Ammon's horn (tissue), 1 donor: ENCODE results near the gene ARPC5.

Experiments
- DNase-seq: peaks from one replicate; pipeline ENCODE4 v3.0.0-alpha.2; 2016; ENCODE audit warnings: low spot score

Gene ARPC5

DNA sequence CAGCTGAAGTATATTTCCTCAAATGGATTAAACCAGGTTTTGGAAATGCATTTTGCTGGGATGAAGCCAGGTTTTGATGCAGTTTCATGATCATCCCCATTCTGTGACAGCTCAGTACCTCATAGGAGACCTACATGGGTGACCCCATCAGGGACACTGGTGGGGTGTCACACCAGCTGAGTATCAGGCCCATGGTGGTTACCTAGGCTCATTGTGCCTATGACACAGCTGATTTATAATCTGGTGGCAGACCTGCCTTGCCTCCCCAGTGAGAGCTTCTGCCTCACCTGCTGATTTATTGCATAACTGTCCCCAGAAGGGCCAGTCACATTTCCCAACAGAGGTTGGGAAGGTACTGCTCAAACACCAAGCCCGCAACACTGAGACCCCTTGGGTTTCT is 49.1 kb downstream of the ARPC5 start:
- DNase-seq: no peak

DNA sequence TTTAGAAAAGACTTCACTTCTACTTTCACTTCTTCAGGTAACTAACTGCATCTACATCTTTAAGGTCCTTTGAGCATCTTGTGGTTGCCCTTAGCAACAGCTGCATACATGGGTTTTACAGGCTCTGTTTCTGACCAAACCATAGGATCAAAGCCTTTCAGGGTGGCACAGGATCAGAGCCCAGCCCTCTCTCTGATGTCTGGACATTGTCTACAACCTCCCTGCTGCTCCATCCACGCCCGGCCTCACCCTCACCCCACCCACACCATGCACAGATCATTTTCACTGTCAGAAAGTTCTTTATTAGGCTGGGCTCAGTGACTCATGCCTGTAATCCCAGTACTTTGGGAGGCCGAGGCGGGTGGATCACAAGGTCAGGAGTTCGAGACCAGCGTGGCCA is 50.5 kb downstream of the ARPC5 start:
- DNase-seq: no peak

DNA sequence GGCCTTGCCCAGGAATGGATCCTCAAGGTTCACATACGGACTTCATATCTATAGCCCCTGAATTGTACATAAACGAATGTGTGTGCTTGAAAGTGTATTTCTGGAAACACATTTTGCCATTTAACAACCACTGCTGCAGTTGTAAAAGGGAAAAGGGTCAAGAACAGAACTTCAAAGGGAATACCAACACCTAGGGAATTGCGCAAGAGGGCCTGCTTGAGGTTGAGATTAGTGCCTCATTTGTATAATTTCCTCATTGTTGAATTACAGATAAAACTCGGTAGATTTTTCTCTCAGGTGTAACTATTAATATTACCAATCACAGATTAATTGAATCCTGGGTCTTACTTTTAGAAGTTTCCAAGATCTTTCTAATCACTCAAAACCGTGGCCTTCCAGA is 51.4 kb downstream of the ARPC5 start:
- DNase-seq: no peak

DNA sequence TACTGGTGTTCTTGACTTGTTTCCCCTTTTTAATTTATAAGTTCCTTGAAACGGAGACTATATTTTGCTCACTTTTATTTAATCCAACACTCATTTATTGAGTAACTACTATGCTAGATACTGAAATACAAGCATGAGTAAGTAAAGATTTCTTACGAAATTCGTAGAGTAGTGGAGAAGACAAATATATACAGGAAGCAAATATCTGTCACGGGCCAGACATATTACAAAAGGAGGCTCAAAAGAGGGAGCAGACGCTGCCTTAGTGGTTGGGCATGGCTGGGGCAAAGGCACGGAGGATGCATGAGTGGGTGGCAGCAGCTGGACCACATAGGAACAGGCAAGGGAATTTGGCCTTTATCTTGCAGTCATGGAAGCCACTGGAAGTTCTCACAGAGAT is 52.1 kb downstream of the ARPC5 start:
- DNase-seq: no peak

DNA sequence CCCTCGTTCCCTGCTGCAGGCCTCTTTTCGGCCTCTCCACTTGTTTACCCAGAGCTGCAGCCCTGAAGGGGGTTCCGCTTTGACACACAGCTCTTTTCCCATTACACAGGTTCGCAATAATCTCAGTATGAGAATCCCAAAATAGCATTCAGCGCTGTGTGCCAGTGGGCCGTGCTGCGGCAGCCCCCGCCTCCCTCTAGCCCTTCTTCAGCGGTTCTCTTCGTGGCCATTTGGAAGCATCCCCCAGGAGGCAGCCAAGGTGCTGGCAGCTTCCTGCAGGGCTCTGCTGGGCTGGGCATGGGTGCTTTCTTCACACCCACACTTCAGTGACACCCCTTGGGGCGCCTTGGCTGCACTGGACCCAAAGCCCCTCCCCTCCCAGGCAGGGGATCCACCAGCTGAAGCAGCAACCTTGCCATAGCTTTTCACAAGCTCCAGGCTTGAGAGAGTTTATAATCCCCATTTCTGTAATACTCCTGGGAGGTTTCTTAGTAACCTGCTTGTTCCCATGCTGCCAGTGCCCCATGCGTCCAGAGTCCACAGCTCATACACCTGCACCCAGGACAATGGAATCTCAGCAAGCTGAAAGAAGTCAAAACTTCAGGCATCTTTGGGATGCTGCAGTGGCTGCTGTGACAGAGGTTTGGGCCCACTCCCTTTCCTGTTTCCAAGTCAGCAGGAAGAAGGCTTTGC is 53.4 kb downstream of the ARPC5 start:
- DNase-seq: no peak

DNA sequence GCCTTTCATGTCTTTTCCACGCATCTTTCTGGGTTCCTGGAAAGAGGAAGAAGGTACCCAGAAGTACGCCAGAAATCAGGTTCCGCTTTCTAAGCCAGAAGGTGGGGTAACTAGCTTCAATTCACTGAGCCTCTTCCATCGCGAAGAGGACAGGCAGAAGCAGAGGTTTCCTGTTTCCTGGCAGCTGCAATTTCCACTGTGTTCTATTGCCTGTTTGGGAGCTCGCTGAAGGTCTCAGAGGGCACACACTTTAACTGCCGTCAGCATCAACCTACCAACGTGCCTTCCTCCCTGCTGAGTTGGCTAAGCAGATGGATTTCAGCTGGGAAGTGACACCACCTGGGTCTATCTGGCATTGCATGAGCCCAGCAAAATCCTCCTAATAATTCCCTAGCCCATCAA is 55.3 kb downstream of the ARPC5 start:
- peak; percentile 48 for DNase-seq

DNA sequence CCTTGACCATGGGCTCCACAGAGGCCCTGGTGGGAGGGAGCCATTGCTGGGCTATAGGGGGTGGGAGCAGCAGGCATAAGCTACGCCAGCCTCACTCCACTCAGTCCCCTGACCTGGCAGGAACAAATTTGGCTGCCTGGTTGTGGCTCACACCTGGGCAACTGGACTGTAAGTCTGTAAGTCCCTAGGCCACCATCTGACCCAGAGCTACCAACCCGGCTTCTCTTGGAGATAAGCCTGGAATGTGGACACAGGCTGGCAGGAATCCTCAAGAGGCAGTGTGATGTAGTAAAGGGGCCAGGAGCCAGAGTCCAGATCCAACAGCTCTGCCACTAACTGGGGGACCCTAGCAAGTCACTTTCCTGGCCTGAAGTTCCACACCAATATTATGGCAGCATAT is 56.7 kb downstream of the ARPC5 start:
- DNase-seq: no peak

DNA sequence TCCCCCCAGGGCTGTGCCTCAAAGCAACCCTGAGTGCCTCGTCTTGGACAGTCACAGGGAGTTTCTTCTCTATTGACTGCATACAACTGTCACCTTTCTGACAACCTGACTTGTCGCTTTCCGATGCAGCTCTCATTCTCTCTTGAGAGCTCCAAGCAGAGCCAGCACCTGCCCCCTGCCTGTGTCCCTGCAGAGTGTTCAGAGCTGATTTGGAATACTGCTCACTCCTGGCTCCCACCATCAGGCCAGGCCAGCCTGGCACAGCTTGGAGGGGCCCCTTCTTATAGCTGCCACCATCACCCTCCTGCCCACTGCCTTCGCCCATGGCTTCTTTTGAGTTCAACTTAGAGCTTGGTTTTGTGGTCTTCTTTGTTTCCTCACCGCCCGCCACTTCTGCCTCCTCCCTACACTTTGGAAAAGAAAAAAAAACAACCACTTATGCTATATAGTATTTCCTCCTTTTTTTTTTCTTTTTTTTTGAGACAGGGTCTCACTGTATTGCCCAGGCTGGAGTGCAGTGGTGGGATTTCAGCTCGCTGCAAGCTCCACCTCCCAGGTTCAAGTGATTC is 57.6 kb downstream of the ARPC5 start:
- DNase-seq: no peak

DNA sequence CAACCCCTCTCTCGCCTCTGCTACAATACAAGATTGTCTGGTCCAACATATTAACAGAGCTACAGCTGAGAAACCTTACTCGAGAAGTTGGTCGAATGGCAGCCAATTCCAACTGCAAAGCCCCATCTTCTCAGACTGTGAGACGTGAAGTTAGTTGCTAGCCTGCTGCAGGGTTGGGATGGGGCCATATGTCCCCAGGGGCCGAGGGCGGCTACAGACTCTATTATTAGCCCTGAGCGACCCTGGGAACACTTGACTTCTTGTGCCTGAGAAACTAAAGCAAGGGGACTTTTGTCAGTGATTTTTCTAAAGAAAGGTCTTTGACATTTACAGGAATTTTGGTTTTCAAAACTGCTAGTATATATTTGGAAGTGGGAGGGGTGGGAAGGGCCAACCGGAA is 59.0 kb downstream of the ARPC5 start:
- no peak for DNase-seq

DNA sequence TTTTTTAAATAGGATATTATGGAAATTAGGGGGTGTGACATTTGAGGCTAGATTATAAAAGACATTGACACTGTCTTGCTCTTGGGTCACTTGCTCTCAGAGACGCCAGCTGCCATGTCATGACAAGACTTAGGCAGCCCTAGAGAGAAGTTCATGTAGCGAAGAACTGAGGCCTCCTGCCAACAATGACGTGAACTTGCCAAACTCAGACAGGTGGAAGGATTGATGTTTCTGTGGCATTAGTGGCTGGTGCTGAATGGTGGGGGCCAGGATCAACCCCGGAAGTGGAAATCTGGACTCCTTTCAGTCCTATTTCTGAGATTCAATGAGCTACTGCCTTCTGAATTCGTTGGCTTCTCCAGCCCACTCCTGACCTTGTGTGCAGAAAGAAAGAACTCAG is 60.0 kb downstream of the ARPC5 start:
- no peak for DNase-seq

DNA sequence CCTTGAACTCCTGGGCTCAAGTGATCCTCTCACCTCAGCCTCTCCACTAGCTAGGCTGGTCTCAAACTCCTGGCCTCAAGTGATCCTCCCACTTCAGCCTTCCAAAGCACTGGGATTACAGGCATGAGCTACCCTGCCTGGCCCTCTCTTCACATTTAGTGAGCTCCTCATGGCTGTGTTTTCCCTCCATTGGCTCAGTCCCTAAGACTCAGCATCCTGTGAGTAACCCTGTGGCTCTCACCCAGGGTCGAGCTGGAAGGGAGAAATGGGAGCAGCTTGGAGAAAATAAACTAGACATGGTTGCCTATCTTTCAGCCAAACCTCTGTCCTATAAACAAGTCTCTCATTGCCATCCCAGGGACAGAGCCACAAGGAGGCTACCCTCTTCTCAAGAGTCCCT is 62.9 kb downstream of the ARPC5 start:
- DNase-seq: no peak

DNA sequence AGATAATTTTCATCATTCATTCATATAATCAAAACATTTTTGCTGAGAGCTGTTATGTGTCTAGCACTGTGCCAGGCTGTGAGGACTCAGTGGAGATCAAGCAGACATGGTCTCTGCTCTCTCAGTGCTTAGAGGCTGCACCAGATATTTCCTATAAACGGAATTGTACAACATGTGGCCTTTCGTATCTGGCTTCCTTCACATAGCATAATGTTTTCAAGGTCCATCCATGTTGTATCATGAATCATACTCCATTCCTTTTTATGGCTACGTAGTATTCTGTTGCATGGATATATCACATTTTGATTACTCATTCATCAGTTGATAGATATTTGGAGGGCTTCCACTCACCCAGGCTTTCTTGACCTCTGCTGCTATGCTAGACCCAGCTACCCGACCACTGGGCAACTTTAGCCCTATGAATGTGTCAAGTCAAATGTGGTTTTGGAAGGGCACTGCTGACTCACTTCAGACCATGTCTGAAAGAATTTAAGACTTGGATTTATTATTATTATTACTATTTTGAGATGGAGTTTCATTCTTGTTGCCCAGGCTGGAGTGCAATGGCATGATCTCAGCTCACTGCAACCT is 63.8 kb downstream of the ARPC5 start:
- no peak for DNase-seq
